ENCODE results near the gene GPATCH2.
"Not testable (repeated sequence)": the region's sequence is repeated elsewhere in the genome, so short reads cannot be mapped to it uniquely, and the experiment has no call there.

Gene GPATCH2

DNA sequence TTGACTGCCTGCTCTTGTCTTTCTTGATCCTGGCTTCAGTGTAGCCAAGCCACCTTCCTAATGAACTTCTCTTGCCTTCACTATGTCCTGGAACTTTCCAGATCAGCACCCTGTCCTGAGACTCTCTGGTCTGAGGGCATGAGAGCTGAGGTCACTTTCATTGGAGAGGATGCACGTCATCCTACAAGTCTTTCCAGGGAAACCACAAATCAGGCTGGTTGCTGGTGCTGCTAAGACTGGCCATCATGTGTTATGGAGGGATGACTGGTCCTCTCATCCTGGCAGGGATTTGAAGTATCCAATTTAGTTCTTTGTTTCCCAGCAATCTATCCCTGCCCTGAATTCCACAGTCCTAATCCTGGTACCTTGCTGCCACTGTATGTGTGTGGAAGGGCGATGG is 228.6 kb downstream of the GPATCH2 start:
- no peaks in the 10 kb centered on the region for H3K27me3 ChIP-seq (ENCODE audit: insufficient read depth, low read depth, severe bottlenecking)
- no peak overlapping the region for H3K4me3 ChIP-seq (ENCODE audit: low read depth, low read length)
- no peaks in the 10 kb centered on the region for H3K9me3 ChIP-seq (ENCODE audit: severe bottlenecking)
- H3K27ac ChIP-seq, result no peak overlapping the region
- no peak for DNase-seq
- H3K36me3 ChIP-seq, result no peaks in the 10 kb centered on the region
- TF ChIP-seq CTCF (IDR thresholded peaks at IDR 0.05; ENCODE audit: low read depth, low read length), result no peak

GRCh38 chr1:217393896-217394295 is 237.0 kb downstream of the GPATCH2 start:
- Histone ChIP-seq H3K36me3 (no peaks in the 10 kb centered on the region), H3K27me3 (ENCODE audit: insufficient read depth, low read depth, severe bottlenecking) (no peaks in the 10 kb centered on the region), H3K27ac (no peak overlapping the region), H3K4me3 (ENCODE audit: low read depth, low read length) (no peak overlapping the region), H3K9me3 (ENCODE audit: severe bottlenecking) (no peaks in the 10 kb centered on the region)
- peak; percentile 27; the same call in 1 of the 2 replicates for TF ChIP-seq CTCF (IDR thresholded peaks at IDR 0.05; ENCODE audit: low read depth, low read length)
- no peak for DNase-seq

- no peaks in the 10 kb centered on the region for H3K9me3 ChIP-seq (ENCODE audit: severe bottlenecking)
- no peak for DNase-seq
- no peak overlapping the region for H3K4me3 ChIP-seq (ENCODE audit: low read depth, low read length)
- H3K27ac ChIP-seq, result no peak overlapping the region
- no peaks in the 10 kb centered on the region for H3K36me3 ChIP-seq
- H3K27me3 ChIP-seq (ENCODE audit: insufficient read depth, low read depth, severe bottlenecking), result no peaks in the 10 kb centered on the region
- no peak for TF ChIP-seq CTCF (IDR thresholded peaks at IDR 0.05; ENCODE audit: low read depth, low read length)
These were observed 238.4 kb downstream of the GPATCH2 start for GRCh38 chr1:217392441-217392840.

- no peak for TF ChIP-seq CTCF (IDR thresholded peaks at IDR 0.05; ENCODE audit: low read depth, low read length)
These were observed 241.0 kb downstream of the GPATCH2 start for GRCh38 chr1:217389895-217390294.

GRCh38 chr1:217388522-217389065 is 242.3 kb downstream of the GPATCH2 start:
- TF ChIP-seq CTCF (IDR thresholded peaks at IDR 0.05; ENCODE audit: low read depth, low read length), result no peak
- peaks cover 4% of the 10 kb centered on the region for H3K9me3 ChIP-seq (ENCODE audit: severe bottlenecking)
- no peak overlapping the region for H3K4me3 ChIP-seq (ENCODE audit: low read depth, low read length)
- H3K27ac ChIP-seq, result no peak overlapping the region
- no peaks in the 10 kb centered on the region for H3K36me3 ChIP-seq
- no peak for DNase-seq
- no peaks in the 10 kb centered on the region for H3K27me3 ChIP-seq (ENCODE audit: insufficient read depth, low read depth, severe bottlenecking)

More at GRCh38 chr1:217389895-217390294, 241.0 kb downstream of the GPATCH2 start:
- no peaks in the 10 kb centered on the region for H3K9me3 ChIP-seq (ENCODE audit: severe bottlenecking)
- no peaks in the 10 kb centered on the region for H3K27me3 ChIP-seq (ENCODE audit: insufficient read depth, low read depth, severe bottlenecking)
- H3K36me3 ChIP-seq, result no peaks in the 10 kb centered on the region
- DNase-seq, result no peak
- H3K27ac ChIP-seq, result no peak overlapping the region
- no peak overlapping the region for H3K4me3 ChIP-seq (ENCODE audit: low read depth, low read length)

DNA sequence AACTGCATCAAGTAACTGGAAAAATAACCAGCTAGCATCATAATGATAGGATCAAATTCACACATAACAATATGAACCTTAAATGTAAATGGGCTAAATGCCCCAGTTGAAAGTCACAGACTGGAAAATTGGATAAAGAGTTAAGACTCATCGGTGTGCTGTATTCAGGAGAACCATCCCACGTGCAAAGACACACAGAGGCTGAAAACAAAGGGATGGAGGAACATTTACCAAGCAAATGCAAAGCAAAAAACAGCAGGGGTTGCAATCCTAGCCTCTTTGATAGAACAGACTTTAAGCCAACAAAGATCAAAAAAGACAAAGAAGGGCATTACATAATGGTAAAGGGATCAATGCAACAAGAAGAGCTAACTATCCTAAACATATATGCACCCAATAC is 249.1 kb downstream of the GPATCH2 start:
- DNase-seq; H3K4me3 ChIP-seq (ENCODE audit: low read depth, low read length); H3K27ac ChIP-seq; H3K9me3 ChIP-seq (ENCODE audit: severe bottlenecking); H3K36me3 ChIP-seq; H3K27me3 ChIP-seq (ENCODE audit: insufficient read depth, low read depth, severe bottlenecking): not testable (repeated sequence)

DNA sequence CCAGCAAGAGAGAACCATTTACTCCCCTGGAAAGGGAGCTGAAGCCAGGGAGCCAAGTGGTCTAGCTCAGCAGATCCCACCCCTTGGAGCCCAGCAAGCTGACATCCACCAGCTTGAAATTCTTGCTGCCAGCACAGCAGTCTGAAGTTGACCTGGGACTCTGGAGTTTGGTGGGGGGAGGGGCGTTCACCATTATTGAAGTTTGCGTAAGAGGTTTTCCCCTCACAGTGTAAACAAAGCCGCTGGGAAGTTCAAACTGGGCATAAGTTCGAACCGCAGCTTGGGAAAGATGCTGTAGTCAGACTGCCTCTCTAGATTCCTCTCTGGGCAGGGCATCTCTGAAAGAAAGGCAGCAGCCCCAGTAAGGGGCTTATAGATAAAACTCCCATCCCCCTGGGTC is 251.1 kb downstream of the GPATCH2 start:
- not testable (repeated sequence) for H3K4me3 ChIP-seq (ENCODE audit: low read depth, low read length); H3K36me3 ChIP-seq; H3K9me3 ChIP-seq (ENCODE audit: severe bottlenecking); H3K27ac ChIP-seq; DNase-seq; H3K27me3 ChIP-seq (ENCODE audit: insufficient read depth, low read depth, severe bottlenecking)

All from WERI-Rb-1 (cell line).